H4 (cell line): Measurements from ENCODE around the gene E2F3. TPM values are rescaled to one million over a fixed set of nuclear protein-coding genes. Genes with fewer than 3 reads are reported as not detected.
"Not testable (repeated sequence)": the region's sequence is repeated elsewhere in the genome, so short reads cannot be mapped to it uniquely, and the experiment has no call there.

Experiments used
- DNase-seq: peaks from one replicate; pipeline ENCODE4 v3.0.0-alpha.2; 2015; ENCODE audit warnings: low spot score
- total RNA-seq: library from RNA; depleted of rRNA; stranded (reverse); fragments of >200 nt; shearing (Covaris generic); gene quantifications from 2 replicates; pipeline ENCODE4 v1.2.3, GENCODE V29; 2014

The E2F3 gene
- total RNA-seq, 1 experiment from 2014 or later, result 7.9 TPM

- DNase-seq, result no peak
Measured at GRCh38 chr6:20467437-20467836, 65.8 kb downstream of the E2F3 start.

GRCh38 chr6:20468209-20468608 lies 66.5 kb downstream of the E2F3 start:
- no peak for DNase-seq

- no peak for DNase-seq
Measured at GRCh38 chr6:20472748-20473147, 71.1 kb downstream of the E2F3 start.

- no peak for DNase-seq
Measured at GRCh38 chr6:20473518-20473917, 71.8 kb downstream of the E2F3 start.

- no peak for DNase-seq
Measured at GRCh38 chr6:20474874-20475542, 73.3 kb downstream of the E2F3 start.

- DNase-seq, result no peak
Measured at GRCh38 chr6:20476501-20477043, 74.9 kb downstream of the E2F3 start.

GRCh38 chr6:20477485-20477884 lies 75.8 kb downstream of the E2F3 start:
- no peak for DNase-seq

- DNase-seq, result no peak
Measured at GRCh38 chr6:20479060-20479459, 77.4 kb downstream of the E2F3 start.

GRCh38 chr6:20479526-20479925 lies 77.8 kb downstream of the E2F3 start:
- DNase-seq, result no peak

GRCh38 chr6:20481281-20481680 lies 79.6 kb downstream of the E2F3 start:
- DNase-seq, result no peak

GRCh38 chr6:20483887-20484497 lies 82.3 kb downstream of the E2F3 start:
- DNase-seq, result no peak

- no peak for DNase-seq
Measured at GRCh38 chr6:20486641-20487040, 85.0 kb downstream of the E2F3 start.

- DNase-seq, result no peak
Measured at GRCh38 chr6:20487669-20488375, 86.1 kb downstream of the E2F3 start.

- no peak for DNase-seq
Measured at GRCh38 chr6:20490591-20490990, 88.9 kb downstream of the E2F3 start.

- no peak for DNase-seq
Measured at GRCh38 chr6:20492099-20492498, 90.4 kb downstream of the E2F3 start.

GRCh38 chr6:20497216-20498040 lies 95.7 kb downstream of the E2F3 start:
- DNase-seq, result no peak

- no peak for DNase-seq
Measured at GRCh38 chr6:20498041-20498385, 96.3 kb downstream of the E2F3 start.

- DNase-seq, result no peak
Measured at GRCh38 chr6:20509212-20509611, 107.5 kb downstream of the E2F3 start.

GRCh38 chr6:20511852-20512251 lies 110.2 kb downstream of the E2F3 start:
- DNase-seq, result no peak

GRCh38 chr6:20525208-20525607 lies 123.5 kb downstream of the E2F3 start:
- not testable (repeated sequence) for DNase-seq

- peak; percentile 30 for DNase-seq
Measured at GRCh38 chr6:20529086-20529448, 127.4 kb downstream of the E2F3 start.

GRCh38 chr6:20532881-20533280 lies 131.2 kb downstream of the E2F3 start:
- DNase-seq, result no peak
